Left ventricle myocardium superior (tissue), 1 donor: ENCODE results near the gene STIP1. TPM values are rescaled to one million over a fixed set of nuclear protein-coding genes. Genes with fewer than 3 reads are reported as not detected.

Source experiments
- ATAC-seq: fragments of 200-7000 bp; cut with Tn5 transposase; one replicate; pipeline ENCODE4 v1.9.1; 2020; ENCODE audit warnings: mild to moderate bottlenecking, moderate library complexity
- DNase-seq: peaks from one replicate; pipeline ENCODE4 v3.0.0-alpha.2; 2020
- intact Hi-C: fragments of 100-400 bp; cut with micrococcal nuclease; formaldehyde crosslinking; loops from one replicate; pipeline ENCODE4 v1.11.0; 2022
- long read RNA-seq: library from polyadenylated mRNA; unstranded; transcript quantifications from one replicate; pipeline ENCODE4 v2.0.0, GENCODE V29; 2021
- total RNA-seq: library from RNA; stranded (reverse); fragmentation: NEBNext Ultra II Directional; extraction: Animal tissue kit (Norgen Biotek cat#: 25700); gene quantifications from one replicate; pipeline ENCODE4 v1.2.1, GENCODE V29; 2021
- donor health status: DM: no; HTN: yes; CAD: no; lungs with severe emphysema.

STIP1 gene
- 127 TPM for total RNA-seq
- long read RNA-seq, transcript STIP1-201 (14 exons, 2,196 nt), result major isoform, 150 of 190 reads
- long read RNA-seq, partial matches to known transcripts, result 21 of 190 reads
- long read RNA-seq, other reads (novel, unspliced or antisense), result 17 of 190 reads

- intact Hi-C loops, result no loop called here
- DNase-seq (peak; percentile 98), ATAC-seq (peak; percentile 88)
Measured at GRCh38 chr11:64185693-64186491, at the start of gene STIP1. Gene STIP1 (plus strand): TSS chr11:64186171. CDS start chr11:64186262, 91 bp downstream.

GRCh38 chr11:64136765-64137441 is 49.1 kb upstream of the STIP1 start:
- DNase-seq, result peak; percentile 11
- intact Hi-C loops, result no loop called here

GRCh38 chr11:64138398-64138797 is 47.6 kb upstream of the STIP1 start:
- ATAC-seq (no peak), DNase-seq (no peak)
- intact Hi-C loops, result no loop called here

More at GRCh38 chr11:64136765-64137441, 49.1 kb upstream of the STIP1 start:
- no peak for ATAC-seq

GRCh38 chr11:64139049-64139448 is 46.9 kb upstream of the STIP1 start:
- intact Hi-C loops, result no loop called here
- DNase-seq (peak; percentile 41), ATAC-seq (peak; percentile 44)

- intact Hi-C loops, result no loop called here
- ATAC-seq (no peak), DNase-seq (peak; percentile 19)
Measured at GRCh38 chr11:64140082-64140481, 45.9 kb upstream of the STIP1 start.

GRCh38 chr11:64141081-64141783 is 44.7 kb upstream of the STIP1 start:
- DNase-seq (peak; percentile 30), ATAC-seq (no peak)
- intact Hi-C loops, result no loop called here

- DNase-seq, result no peak
- ATAC-seq, result no peak
- intact Hi-C loops, result no loop called here
Measured at GRCh38 chr11:64144587-64145472, 41.1 kb upstream of the STIP1 start.

- ATAC-seq (no peak), DNase-seq (peak; percentile 54)
- intact Hi-C loops, result no loop called here
Measured at GRCh38 chr11:64146036-64146955, 39.7 kb upstream of the STIP1 start.

- intact Hi-C loops, result no loop called here
- ATAC-seq, result peak; percentile 79
- DNase-seq, result peak; percentile 93
Measured at GRCh38 chr11:64148226-64148916, 37.6 kb upstream of the STIP1 start.

- ATAC-seq (peak; percentile 10), DNase-seq (peak; percentile 50)
- intact Hi-C loops, result no loop called here
Measured at GRCh38 chr11:64148917-64149617, 36.9 kb upstream of the STIP1 start.

- ATAC-seq, result no peak
- DNase-seq, result no peak
- intact Hi-C loops, result loop anchor here (5.0 kb wide), 1 partner anchor 148 kb away; no protein-coding TSS in a partner anchor
Measured at GRCh38 chr11:64150051-64150450, 35.9 kb upstream of the STIP1 start.

- DNase-seq (peak; percentile 88), ATAC-seq (peak; percentile 54)
- intact Hi-C loops, result loop anchor here (5.0 kb wide), 1 partner anchor 148 kb away; no protein-coding TSS in a partner anchor
Measured at GRCh38 chr11:64150481-64151239, 35.3 kb upstream of the STIP1 start.

- no peak for DNase-seq
- intact Hi-C loops, result loop anchor here (5.0 kb wide), 1 partner anchor 149 kb away; no protein-coding TSS in a partner anchor
- no peak for ATAC-seq
Measured at GRCh38 chr11:64151337-64151736, 34.6 kb upstream of the STIP1 start.

GRCh38 chr11:64152841-64153691 is 32.9 kb upstream of the STIP1 start:
- ATAC-seq (peak; percentile 54), DNase-seq (peak; percentile 85)
- intact Hi-C loops, result loop anchor here (5.0 kb wide), 1 partner anchor 151 kb away; no protein-coding TSS in a partner anchor

- DNase-seq (no peak), ATAC-seq (no peak)
- intact Hi-C loops, result loop anchor here (5.0 kb wide), 1 partner anchor 152 kb away; no protein-coding TSS in a partner anchor
Measured at GRCh38 chr11:64153812-64154211, 32.2 kb upstream of the STIP1 start.
